ENCODE results near the gene PRKCE.
A peak's percentile ranks its signal among the peaks of the same experiment; 100 is the strongest.

PRKCE gene

DNA sequence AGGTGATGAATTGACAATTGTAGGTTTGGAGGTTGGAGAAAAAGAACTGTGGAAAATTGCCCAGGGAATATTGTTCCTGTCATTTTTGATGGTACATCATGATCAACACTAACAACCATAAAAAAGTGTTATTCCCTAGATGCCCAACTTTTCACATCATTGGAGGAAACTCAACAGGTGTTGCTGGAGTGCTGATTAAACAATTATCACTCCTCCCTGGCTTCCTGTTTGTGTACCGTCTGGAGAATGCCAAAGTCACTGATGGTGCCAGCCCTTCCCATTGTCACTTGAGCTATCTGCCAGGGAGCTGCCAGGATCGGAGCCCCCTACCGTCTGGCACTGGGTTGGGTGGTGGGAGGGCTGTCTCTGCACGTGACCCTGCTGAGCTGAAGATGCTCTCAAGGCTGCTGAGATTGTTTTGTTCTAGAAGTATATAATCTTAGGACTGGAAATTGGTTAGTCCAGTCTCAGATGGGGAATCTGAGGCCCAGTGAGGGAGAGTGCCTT is 156.9 kb downstream of the PRKCE start:
- no peak overlapping the region for H3K4me3 ChIP-seq (ENCODE audit: low read length)
- TF ChIP-seq, protein P1, sequence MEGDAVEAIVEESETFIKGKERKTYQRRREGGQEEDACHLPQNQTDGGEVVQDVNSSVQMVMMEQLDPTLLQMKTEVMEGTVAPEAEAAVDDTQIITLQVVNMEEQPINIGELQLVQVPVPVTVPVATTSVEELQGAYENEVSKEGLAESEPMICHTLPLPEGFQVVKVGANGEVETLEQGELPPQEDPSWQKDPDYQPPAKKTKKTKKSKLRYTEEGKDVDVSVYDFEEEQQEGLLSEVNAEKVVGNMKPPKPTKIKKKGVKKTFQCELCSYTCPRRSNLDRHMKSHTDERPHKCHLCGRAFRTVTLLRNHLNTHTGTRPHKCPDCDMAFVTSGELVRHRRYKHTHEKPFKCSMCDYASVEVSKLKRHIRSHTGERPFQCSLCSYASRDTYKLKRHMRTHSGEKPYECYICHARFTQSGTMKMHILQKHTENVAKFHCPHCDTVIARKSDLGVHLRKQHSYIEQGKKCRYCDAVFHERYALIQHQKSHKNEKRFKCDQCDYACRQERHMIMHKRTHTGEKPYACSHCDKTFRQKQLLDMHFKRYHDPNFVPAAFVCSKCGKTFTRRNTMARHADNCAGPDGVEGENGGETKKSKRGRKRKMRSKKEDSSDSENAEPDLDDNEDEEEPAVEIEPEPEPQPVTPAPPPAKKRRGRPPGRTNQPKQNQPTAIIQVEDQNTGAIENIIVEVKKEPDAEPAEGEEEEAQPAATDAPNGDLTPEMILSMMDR (IDR thresholded peaks at IDR 0.05; ENCODE audit: insufficient read depth, low read depth, low read length, missing control alignments) = no peak
- DNase-seq (ENCODE audit: low read depth) = no peak

DNA sequence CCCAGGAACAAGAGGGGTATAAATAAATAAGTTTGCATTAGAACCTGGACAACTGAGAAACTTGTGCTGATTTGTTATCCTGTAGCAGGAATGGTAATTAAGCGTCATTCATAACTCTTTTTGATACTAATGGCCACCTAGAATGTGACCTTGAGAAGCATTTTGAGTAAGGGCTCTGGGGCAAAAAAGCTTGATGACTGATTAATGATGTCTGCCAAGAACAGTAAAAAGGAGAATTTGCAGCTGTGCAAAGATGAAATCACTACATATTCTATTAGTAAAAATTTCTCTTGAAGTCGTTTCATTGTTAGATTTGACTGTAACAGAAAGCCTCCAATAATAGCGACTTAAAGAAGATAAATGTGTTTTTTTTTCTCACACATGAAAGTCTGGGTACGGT is 157.7 kb downstream of the PRKCE start:
- no peak for DNase-seq (ENCODE audit: low read depth)
- H3K4me3 ChIP-seq (ENCODE audit: low read length) = no peak overlapping the region
- TF ChIP-seq, protein P1 (IDR thresholded peaks at IDR 0.05; ENCODE audit: insufficient read depth, low read depth, low read length, missing control alignments) = no peak

DNA sequence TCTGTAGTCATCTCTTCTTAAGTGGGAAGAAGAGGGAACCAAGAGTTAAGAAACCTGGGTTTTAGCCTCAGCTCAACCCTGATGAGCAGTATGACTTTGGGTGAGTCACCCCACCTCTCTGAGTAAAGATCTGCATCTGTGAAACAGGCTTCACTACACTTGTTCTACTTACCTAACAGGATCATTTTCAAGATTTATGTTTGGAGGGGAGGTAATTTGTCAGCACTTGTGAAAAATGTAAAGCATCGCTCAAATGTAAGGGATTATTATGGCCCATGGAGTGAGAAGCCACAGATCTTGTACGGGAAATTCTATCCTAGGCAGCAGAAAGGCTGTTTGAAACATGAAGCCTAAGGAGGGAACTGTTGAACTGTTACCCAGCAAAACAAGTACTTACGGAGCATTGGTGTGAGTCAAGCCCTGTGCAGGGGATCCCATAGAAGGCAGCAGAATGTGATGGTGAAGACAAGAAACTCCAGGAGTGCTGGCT is 160.6 kb downstream of the PRKCE start:
- peak; percentile 89 for DNase-seq (ENCODE audit: low read depth)
- TF ChIP-seq, protein P1 (IDR thresholded peaks at IDR 0.05; ENCODE audit: insufficient read depth, low read depth, low read length, missing control alignments) = no peak
- no peak overlapping the region for H3K4me3 ChIP-seq (ENCODE audit: low read length)

- H3K4me3 ChIP-seq (ENCODE audit: low read length) = no peak overlapping the region
- DNase-seq (ENCODE audit: low read depth) = no peak
- TF ChIP-seq, protein P1 (IDR thresholded peaks at IDR 0.05; ENCODE audit: insufficient read depth, low read depth, low read length, missing control alignments) = no peak
These were observed 161.8 kb downstream of the PRKCE start for GRCh38 chr2:45813003-45813941.

DNA sequence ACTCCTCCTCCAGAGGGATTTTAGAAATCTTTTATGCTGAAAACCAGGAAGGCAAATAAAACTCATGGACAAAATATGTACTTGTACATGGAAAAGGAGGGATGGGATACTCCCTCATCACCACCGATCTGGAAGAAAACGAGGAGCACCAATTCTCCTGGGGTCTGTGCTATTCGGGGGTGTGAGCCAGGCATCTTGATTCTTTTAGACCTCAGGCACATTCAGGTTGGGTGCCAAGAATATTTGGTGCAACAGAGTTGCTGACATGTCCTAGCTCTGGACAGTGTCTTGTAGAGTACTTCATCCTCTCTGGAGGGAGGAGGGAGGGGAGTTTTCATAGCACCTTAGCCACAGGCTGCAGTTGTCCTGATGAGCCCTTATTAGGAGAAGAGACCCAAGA is 163.0 kb downstream of the PRKCE start:
- TF ChIP-seq, protein P1 (IDR thresholded peaks at IDR 0.05; ENCODE audit: insufficient read depth, low read depth, low read length, missing control alignments) = no peak
- DNase-seq (ENCODE audit: low read depth) = no peak
- no peak overlapping the region for H3K4me3 ChIP-seq (ENCODE audit: low read length)

- TF ChIP-seq, protein P1 (IDR thresholded peaks at IDR 0.05; ENCODE audit: insufficient read depth, low read depth, low read length, missing control alignments) = no peak
- H3K4me3 ChIP-seq (ENCODE audit: low read length) = no peak overlapping the region
- DNase-seq (ENCODE audit: low read depth) = no peak
These were observed 163.6 kb downstream of the PRKCE start for GRCh38 chr2:45814951-45815621.
